GM19463 (cell line): ENCODE measurements around the gene QRFPR.
"Not testable (repeated sequence)": the region's sequence is repeated elsewhere in the genome, so short reads cannot be mapped to it uniquely, and the experiment has no call there.

Experiments
- ATAC-seq: cut with Tn5 transposase; IDR thresholded peaks from one replicate; pipeline ENCODE4 v1.9.1; 2021; ENCODE audit warnings: mild to moderate bottlenecking, moderate library complexity; ENCODE audit not compliant: unreplicated experiment

The QRFPR gene

GRCh38 chr4:121340247-121340646 is 40.6 kb downstream of the QRFPR start:
- ATAC-seq = no peak

- no peak for ATAC-seq
Observed at GRCh38 chr4:121339824-121340223, 41.0 kb downstream of the QRFPR start.

- ATAC-seq = no peak
Observed at GRCh38 chr4:121339307-121339706, 41.5 kb downstream of the QRFPR start.

GRCh38 chr4:121338518-121338917 is 42.3 kb downstream of the QRFPR start:
- ATAC-seq = no peak

- no peak for ATAC-seq
Observed at GRCh38 chr4:121336706-121337105, 44.1 kb downstream of the QRFPR start.

- ATAC-seq = no peak
Observed at GRCh38 chr4:121330180-121330665, 50.6 kb downstream of the QRFPR start.

GRCh38 chr4:121326597-121326996 is 54.2 kb downstream of the QRFPR start:
- no peak for ATAC-seq

- no peak for ATAC-seq
Observed at GRCh38 chr4:121324331-121324730, 56.5 kb downstream of the QRFPR start.

GRCh38 chr4:121321466-121321865 is 59.4 kb downstream of the QRFPR start:
- ATAC-seq = no peak

GRCh38 chr4:121316091-121316490 is 64.7 kb downstream of the QRFPR start:
- no peak for ATAC-seq

- ATAC-seq = not testable (repeated sequence)
Observed at GRCh38 chr4:121313430-121313829, 67.4 kb downstream of the QRFPR start.

GRCh38 chr4:121308828-121309227 is 72.0 kb downstream of the QRFPR start:
- no peak for ATAC-seq

GRCh38 chr4:121308328-121308663 is 72.5 kb downstream of the QRFPR start:
- no peak for ATAC-seq

- peak; percentile 90 for ATAC-seq
Observed at GRCh38 chr4:121307445-121308327, 73.1 kb downstream of the QRFPR start.

- no peak for ATAC-seq
Observed at GRCh38 chr4:121306931-121307330, 73.9 kb downstream of the QRFPR start.

- ATAC-seq = no peak
Observed at GRCh38 chr4:121304893-121305292, 75.9 kb downstream of the QRFPR start.

- ATAC-seq = no peak
Observed at GRCh38 chr4:121299367-121299766, 81.5 kb downstream of the QRFPR start.

- ATAC-seq = no peak
Observed at GRCh38 chr4:121283319-121283718, 97.5 kb downstream of the QRFPR start.

GRCh38 chr4:121280425-121280824 is 100.4 kb downstream of the QRFPR start:
- no peak for ATAC-seq

- peak; percentile 87 for ATAC-seq
Observed at GRCh38 chr4:121278811-121279368, 101.9 kb downstream of the QRFPR start.
